ENCODE results near the gene CLP1.
A peak's percentile ranks its signal among the peaks of the same experiment; 100 is the strongest.
"Not testable (repeated sequence)": the region's sequence is repeated elsewhere in the genome, so short reads cannot be mapped to it uniquely, and the experiment has no call there.

CLP1 gene

DNA sequence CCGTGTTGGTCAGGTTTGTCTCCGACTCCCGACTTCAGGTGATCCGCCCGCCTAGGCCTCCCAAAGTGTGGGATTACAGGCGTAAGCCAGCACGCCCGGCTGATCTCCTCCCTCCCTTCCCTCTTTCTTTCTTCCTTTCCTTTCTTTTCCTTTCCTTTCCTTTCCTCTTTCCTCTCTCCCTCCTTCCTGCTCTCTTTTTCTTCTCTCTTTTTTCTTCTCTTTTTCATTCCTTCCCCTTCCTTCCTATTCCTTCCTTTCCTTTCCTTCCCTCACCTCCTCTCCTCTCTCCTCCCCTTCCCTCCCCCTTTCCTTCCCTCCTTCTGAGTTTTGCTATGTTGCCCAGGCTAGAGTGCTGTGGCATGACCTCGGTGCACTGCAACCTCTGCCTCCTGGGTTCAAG is 6.4 kb downstream of the CLP1 start:
- no peak for DNase-seq (ENCODE audit: low read depth in 2 of 2)

DNA sequence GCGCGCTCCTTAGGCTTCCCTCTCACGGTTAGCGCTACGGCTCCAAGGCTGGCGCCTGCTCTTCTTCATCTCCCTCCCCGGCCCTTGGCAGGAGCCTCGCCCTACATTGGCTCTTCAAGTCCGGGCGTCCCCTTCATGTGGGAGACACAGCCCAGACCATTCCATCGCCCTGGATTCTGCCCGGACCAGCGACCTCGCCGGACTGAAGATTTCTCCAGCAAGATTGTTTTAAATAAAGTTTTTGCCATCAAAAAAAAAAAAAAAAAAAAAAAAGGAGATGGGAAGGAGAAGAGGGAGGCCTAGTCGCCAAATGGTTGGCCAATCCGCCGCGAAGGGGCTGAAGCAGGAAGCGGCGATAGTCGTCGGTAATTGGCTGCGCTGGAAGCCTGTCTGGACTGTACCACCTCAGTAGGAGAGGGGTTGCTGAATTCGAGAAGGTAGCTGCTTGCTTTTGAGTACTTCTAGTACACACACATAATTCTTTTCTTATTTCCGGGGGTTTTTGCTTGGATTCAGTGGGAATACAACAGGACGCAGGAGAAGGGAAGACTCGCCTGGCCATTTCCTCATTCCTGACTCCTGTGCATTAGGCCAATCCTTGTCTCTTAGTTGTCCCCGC is 9.7 kb downstream of the CLP1 start:
- DNase-seq (ENCODE audit: low read depth in 2 of 2): peak; percentile 79 to 85

DNA sequence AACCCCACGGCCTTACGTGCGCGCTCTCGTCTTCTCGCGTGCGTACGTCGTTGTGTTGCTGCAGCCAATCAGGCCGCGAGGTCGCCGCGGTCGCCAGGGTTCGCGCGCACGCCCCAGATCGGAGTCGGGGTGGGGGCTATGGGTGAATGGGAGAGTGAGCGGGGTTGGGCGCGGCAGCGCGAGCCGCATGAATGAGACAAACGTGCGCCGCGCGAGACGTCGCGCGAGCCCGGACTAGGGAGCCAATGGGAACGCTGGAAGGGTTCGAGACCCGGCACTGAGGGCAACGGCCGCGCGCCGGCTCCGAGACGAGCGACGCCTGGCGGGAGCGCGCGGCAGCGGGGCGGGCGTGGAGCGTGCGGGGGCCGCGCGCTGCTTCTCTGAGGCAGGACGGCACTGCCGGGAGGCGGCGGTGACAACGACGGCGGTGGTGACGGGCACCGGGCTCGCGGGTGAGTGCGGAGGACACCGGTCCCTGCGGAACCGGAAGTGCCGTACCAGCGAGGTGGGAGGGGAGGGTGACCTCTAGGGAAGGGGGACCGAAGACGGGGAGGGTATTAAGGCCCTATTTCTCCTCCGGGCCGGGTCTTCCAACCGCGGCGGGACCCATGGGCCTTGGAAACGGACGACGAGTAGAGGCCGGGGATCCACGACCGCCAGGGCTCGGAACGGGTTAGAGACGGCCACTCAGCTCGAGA is 10.3 kb downstream of the CLP1 start, which contains the start of gene ZDHHC5:
Gene ZDHHC5, plus strand, starts transcription at position 379 of the 698 bp plus-strand sequence. CDS start 4,977 bp downstream, outside the sequence.
- DNase-seq (ENCODE audit: low read depth in 2 of 2): peak; percentile 98 to 99

DNA sequence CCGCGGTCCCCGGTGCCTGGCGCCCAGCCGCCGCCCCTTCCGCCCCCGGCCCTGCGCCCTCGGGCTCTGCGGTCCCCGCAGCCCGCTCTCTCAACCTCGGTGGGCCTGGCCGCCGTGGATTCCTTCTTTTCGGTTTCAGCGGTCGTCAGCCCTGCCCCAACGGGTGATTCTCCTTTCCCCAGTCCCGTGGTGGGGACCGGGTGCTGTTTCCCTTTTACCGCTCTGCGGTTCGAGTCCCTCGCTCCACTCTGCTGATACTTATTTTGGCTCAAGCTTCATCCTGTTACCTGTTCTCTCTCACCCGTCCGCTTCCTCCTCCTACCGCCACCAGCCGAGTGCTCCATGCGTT is 10.8 kb downstream of the CLP1 start:
- DNase-seq (ENCODE audit: low read depth in 2 of 2): no peak

DNA sequence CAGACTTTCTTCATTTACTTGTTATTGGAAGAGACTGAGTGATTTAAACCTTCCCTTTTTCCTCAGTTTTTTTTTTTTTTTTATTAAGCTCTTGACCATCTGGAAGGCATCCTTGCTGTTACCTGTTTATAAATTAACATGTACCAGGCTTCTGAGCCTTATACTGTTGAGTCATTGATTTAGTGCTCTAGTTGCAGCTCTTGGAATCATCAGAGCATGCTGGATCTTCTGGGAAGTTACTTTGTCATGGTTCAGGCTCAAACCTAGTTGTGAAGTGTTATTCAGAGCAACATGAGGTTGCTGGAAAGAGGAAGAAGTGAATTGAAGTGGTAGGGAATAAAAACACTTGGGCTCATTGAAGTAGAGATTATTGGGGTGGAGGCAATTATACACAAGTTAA is 16.7 kb downstream of the CLP1 start:
- DNase-seq (ENCODE audit: low read depth in 2 of 2): no peak

DNA sequence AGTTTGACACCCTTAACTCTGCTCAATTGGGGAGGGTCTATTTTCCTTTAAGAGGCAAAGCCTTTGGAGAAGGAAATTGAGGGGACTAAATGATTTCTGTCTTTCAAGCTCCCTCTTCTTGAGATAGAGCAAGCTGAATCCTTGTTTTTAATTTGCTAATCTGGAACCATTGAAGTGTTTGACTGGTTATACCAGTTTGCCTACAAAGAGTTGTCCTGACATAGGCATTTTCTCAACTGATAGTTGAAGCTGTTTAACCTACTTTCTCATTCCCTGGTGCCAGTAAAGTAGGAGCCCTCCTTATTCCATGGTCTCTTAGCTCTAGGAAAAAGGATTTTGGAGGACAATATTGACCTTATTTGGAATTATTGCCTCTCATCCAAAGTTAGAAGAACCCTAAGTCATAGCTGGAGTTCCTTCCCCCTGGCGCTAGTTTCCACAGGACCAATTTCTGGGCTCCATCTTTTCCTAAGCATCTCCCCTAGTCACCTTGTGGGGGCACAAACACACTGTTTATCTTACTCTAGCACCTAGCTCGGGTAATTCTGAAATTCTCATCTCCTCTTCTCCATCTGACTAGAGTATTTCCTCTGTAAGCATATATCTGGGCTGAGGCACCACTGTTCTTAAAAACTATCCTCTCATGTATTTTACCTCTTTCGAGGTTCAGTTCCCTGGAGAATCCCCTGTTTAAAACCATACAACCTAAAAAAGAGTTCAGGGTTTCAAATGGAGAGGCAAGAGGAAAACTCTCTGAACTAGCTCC is 17.8 kb downstream of the CLP1 start:
- no peak for DNase-seq (ENCODE audit: low read depth in 2 of 2)

DNA sequence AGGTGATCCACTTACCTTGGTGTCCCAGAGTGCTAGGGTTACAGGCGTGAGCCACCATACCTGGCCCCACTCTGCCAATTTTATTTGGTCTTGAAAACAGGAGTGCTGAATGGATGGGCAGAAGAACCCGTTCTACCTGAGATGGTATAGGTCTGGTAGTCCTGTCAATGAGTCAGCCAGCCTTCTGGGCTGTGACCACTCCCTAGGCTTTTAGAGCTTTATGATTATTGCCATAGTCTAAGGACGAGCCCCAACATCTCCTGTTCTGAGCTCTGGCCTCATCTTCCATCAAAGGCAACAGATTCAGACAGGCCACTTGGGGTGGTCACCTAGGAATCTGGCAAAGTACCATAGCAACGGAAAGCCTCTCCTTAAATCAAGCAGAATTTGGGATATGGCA is 21.8 kb downstream of the CLP1 start:
- DNase-seq (ENCODE audit: low read depth in 2 of 2): no peak

DNA sequence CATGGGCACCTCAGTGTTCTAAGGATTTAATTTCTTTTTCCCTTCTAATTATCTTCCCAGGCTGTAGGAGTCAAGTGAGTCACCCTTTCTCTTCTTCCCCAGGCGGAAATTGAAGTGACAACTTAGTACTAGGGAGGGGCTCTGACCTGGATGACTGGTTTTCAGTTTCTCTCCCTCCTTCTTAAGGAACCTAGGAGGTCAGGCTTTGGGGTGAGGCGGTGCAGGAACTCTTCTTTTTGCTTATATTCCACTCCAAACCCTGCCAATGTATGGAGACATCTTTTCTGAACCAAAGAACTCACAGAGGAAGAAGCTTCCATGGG is 23.0 kb downstream of the CLP1 start:
- no peak for DNase-seq (ENCODE audit: low read depth in 2 of 2)

DNA sequence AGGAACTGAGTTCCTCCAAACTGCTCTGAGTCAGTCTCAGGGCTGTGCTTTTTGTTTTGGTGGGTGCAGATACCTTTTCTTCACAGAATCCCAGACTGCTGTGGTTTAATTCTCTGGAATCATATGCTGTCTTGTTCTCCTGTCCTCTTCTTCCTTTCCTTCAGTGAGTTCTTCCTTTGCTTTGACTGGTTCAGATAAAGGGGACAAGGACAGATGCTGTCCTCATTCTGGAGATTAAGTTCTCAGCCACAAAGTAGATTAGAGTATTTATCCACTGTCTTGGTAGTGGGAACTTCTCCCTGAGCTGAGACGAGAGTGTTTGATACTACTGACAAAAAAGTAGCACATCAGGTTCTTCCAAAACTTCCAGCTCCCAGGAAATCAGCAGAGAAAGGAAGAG is 23.6 kb downstream of the CLP1 start:
- DNase-seq (ENCODE audit: low read depth in 2 of 2): no peak

DNA sequence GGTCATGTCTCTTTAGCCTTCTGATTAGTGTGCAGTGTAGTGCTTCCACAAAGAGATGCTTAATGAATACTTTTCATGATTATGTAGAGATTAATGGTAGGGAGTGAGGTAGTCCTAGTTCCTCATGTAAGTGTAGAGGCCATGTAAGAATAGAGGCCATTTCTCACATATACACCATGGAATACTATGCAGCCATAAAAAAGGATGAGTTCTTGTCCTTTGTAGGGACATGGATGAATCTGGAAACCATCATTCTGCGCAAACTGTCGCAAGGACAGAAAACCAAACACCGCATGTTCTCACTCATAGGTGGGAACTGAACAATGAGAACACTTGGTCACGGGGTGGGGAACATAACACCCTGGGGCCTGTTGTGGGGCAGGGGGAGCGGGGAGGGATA is 32.9 kb downstream of the CLP1 start:
- not testable (repeated sequence) for DNase-seq (ENCODE audit: low read depth in 2 of 2)

DNA sequence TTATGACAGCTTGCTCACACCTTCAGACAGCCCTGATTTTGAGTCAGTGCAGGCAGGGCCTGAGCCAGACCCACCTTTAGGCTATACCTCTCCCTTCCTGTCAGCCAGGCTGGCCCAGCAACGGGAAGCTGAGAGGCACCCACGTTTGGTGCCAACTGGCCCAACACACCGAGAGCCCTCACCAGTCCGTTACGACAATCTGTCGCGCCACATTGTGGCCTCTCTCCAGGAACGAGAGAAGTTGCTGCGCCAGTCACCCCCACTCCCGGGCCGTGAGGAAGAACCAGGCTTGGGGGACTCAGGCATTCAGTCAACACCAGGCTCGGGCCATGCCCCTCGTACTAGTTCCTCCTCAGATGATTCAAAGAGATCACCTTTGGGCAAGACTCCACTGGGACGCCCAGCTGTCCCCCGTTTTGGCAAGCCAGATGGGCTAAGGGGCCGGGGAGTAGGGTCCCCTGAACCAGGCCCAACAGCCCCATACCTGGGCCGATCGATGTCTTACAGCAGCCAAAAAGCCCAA is 41.3 kb downstream of the CLP1 start:
- DNase-seq (ENCODE audit: low read depth in 2 of 2): no peak

DNA sequence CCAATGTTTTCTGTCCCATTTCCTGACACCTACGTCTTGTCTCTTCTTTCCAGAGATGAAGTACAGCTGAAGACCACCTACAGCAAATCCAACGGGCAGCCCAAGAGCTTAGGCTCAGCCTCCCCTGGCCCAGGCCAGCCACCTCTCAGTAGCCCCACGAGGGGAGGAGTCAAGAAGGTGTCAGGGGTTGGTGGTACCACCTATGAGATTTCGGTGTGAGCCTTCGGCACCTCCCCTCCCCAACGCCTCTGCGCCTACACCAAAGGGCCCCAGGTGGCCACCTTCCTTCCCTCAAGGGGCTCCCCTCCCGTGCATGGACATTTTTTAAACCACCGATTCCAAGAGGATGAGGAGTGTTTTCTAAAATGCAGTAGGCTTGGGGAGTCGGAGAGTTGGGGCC is 42.3 kb downstream of the CLP1 start:
- no peak for DNase-seq (ENCODE audit: low read depth in 2 of 2)

DNA sequence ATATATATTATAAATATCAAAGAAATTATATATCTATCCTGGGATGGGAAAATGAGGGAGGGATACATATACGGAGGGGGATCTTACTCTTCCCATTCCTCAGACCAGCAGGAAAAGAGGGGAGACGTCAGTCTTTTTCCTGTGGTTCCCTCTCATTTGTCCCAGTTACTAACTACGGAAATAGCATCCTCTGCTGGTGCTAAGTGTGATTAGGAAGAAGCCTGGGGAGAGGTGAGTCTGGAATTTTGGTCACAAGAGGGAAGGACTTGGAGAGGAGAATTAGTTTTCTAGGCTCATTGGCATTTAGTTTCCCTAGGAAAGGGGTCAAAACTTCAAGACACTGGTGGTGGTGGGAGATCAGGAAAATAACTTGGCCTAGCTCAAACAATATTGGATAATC is 42.9 kb downstream of the CLP1 start:
- no peak for DNase-seq (ENCODE audit: low read depth in 2 of 2)

DNA sequence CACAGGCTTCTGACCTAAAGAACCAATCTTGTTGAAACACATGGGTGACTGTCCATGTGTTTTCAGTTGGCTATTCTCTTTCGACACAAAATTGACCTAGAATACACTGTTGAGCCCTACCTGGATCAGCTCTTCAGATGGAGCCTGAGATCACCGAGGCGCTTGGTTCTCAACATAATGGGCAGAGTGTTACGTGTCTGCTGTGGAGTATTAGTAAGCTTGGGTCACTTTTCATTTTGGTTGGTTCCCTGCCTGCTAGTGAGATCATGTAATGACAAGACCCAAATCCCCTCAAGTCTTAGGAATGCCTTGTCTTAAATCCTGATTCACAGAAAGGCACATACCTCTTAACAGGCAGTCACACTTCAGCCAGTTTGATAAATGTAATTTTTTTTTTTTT is 45.8 kb downstream of the CLP1 start:
- DNase-seq (ENCODE audit: low read depth in 2 of 2): no peak

DNA sequence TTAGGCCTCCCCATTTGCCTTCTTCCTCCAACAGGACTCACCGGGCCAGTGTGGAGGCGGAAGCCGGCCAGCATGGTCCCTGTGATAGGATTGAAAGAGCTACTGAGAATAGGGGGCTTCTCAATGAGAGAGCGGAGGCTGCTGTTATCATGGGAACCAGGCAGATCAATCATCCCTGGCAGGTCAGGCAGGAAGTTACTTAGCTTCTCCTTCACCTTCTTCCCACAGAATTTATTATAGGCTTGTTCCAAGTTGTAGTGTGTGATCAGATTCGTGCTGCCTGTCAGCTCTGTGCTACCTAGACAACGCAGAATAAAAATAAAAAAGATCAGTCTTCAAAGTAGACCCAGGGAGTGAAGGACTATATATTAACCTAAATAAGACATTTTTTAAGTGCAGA is 47.4 kb downstream of the CLP1 start:
- DNase-seq (ENCODE audit: low read depth in 2 of 2): no peak

DNA sequence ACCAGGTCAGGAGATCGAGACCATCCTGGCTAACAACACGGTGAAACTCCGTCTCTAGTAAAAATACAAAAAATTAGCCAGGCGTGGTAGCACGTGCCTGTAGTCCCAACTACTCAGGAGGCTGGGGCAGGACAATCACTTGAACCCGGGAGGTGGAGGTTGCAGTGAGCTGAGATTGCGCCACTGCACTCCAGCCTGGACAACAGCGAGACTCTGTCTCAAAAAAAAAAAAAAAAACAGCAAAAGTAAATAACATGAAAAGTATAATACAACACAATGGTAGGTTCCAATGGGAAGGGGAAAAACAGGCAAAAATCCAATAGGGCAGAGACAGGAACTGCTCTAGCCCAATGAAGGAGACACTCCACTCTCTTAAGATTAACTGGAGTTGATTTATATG is 47.9 kb downstream of the CLP1 start:
- DNase-seq (ENCODE audit: low read depth in 2 of 2): not testable (repeated sequence)

DNA sequence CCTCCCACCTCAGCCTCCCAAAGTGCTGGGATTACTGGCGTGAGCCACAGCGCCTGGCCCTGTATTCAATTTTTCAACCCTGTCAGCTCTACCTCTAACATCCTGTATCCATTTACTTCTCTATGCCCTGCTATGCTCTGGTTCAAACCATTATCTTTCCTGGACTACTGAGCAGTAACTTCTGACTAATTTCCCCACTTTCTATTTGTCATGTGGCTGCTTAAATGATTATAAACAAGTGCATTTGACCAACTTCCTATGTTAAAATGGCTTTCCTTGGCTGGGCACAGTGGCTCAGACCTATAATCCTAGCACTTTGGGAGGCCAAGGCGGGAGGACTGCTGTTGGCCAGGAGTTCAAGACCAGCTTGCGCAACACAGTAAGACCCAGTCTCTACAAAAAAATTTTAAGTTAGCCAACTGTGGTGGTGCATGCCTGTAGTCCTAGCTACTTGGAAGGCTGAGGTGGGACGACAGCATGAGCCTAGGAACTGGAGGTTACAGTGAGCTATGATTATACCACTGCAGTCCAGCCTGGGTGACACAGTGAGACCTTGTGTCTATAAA is 52.3 kb downstream of the CLP1 start:
- DNase-seq (ENCODE audit: low read depth in 2 of 2): no peak
